ENCODE data around the gene MRPL53. TPM values are rescaled to one million over a fixed set of nuclear protein-coding genes. Genes with fewer than 3 reads are reported as not detected.
A peak's percentile ranks its signal among the peaks of the same experiment; 100 is the strongest.

The MRPL53 gene
- total and polyA plus RNA-seq, 2 of the 13 experiments (the other 11 are each of a cell fraction or from before 2014, with no cell fraction given): 34.3 to 51.9 TPM

- TF ChIP-seq ZFP82 (CRISPR knock-in tag; IDR thresholded peaks at IDR 0.05; ENCODE audit: borderline replicate concordance) (peak; percentile 93; the same call in 1 of the 2 replicates), ZSCAN21 (CRISPR knock-in tag; IDR thresholded peaks at IDR 0.05; ENCODE audit: borderline replicate concordance) (peak; percentile 21; the same call in 1 of the 2 replicates), FOXA1 (IDR thresholded peaks at IDR 0.05) (no peak), FOXA1 (CRISPR knock-in tag; IDR thresholded peaks at IDR 0.05) (no peak; the same call in 1 of the 2 replicates), HINFP (CRISPR knock-in tag; IDR thresholded peaks at IDR 0.05; ENCODE audit: low read depth) (peak; percentile 97; the same call in 1 of the 2 replicates), ZNF572 (CRISPR knock-in tag; IDR thresholded peaks at IDR 0.05) (peak; percentile 83; the same call in 1 of the 2 replicates), RBM39 (IDR thresholded peaks at IDR 0.05; ENCODE audit: low read depth, low read length, poor library complexity, severe bottlenecking) (no peak), CEBPB (IDR thresholded peaks at IDR 0.05; ENCODE audit: borderline replicate concordance, low read depth, low read length) (no peak), ZNF280D (CRISPR knock-in tag; IDR thresholded peaks at IDR 0.05) (peak; percentile 63), KDM1A (CRISPR knock-in tag; IDR thresholded peaks at IDR 0.05) (no peak), TRAFD1 (CRISPR knock-in tag; IDR thresholded peaks at IDR 0.05; ENCODE audit: borderline replicate concordance) (peak; percentile 10; the same call in 1 of the 2 replicates), TMF1 (CRISPR knock-in tag; IDR thresholded peaks at IDR 0.05; ENCODE audit: low read depth) (no peak; the same call in none of the 2 replicates)
- TF ChIP-seq, protein P1, sequence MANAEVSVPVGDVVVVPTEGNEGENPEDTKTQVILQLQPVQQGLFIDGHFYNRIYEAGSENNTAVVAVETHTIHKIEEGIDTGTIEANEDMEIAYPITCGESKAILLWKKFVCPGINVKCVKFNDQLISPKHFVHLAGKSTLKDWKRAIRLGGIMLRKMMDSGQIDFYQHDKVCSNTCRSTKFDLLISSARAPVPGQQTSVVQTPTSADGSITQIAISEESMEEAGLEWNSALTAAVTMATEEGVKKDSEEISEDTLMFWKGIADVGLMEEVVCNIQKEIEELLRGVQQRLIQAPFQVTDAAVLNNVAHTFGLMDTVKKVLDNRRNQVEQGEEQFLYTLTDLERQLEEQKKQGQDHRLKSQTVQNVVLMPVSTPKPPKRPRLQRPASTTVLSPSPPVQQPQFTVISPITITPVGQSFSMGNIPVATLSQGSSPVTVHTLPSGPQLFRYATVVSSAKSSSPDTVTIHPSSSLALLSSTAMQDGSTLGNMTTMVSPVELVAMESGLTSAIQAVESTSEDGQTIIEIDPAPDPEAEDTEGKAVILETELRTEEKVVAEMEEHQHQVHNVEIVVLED (CRISPR knock-in tag; IDR thresholded peaks at IDR 0.05; ENCODE audit: borderline replicate concordance): peak; percentile 86; the same call in 1 of the 2 replicates
- TF ChIP-seq, protein P2, sequence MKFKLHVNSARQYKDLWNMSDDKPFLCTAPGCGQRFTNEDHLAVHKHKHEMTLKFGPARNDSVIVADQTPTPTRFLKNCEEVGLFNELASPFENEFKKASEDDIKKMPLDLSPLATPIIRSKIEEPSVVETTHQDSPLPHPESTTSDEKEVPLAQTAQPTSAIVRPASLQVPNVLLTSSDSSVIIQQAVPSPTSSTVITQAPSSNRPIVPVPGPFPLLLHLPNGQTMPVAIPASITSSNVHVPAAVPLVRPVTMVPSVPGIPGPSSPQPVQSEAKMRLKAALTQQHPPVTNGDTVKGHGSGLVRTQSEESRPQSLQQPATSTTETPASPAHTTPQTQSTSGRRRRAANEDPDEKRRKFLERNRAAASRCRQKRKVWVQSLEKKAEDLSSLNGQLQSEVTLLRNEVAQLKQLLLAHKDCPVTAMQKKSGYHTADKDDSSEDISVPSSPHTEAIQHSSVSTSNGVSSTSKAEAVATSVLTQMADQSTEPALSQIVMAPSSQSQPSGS (CRISPR knock-in tag; IDR thresholded peaks at IDR 0.05): peak; percentile 49
- TF ChIP-seq, protein P3, sequence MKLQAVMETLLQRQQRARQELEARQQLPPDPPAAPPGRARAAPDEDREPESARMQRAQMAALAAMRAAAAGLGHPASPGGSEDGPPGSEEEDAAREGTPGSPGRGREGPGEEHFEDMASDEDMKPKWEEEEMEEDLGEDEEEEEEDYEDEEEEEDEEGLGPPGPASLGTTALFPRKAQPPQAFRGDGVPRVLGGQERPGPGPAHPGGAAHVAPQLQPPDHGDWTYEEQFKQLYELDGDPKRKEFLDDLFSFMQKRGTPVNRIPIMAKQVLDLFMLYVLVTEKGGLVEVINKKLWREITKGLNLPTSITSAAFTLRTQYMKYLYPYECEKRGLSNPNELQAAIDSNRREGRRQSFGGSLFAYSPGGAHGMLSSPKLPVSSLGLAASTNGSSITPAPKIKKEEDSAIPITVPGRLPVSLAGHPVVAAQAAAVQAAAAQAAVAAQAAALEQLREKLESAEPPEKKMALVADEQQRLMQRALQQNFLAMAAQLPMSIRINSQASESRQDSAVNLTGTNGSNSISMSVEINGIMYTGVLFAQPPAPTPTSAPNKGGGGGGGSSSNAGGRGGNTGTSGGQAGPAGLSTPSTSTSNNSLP (IDR thresholded peaks at IDR 0.05; ENCODE audit: low read depth, low read length): peak; percentile 80
Observed at GRCh38 chr2:74482801-74483674, 10.6 kb upstream of the MRPL53 start, which contains the start of the genes CCDC142 and TTC31 (continued).

All from HepG2 (cell line).